HepG2 (cell line): ENCODE measurements around the gene SLC25A10. TPM values are rescaled to one million over a fixed set of nuclear protein-coding genes. Genes with fewer than 3 reads are reported as not detected.

Experiments used
- CBFB ChIP-seq: sonication (generic); formaldehyde crosslinking; IDR thresholded peaks from 2 replicates; pipeline ENCODE4 v1.4.0; 2020; ENCODE audit warnings: missing genetic modification reagents
- CBX2 ChIP-seq, 2 experiments: fragments of 200-600 bp in 1 of 2; sonication (generic); formaldehyde crosslinking in 1 of 2; IDR thresholded peaks; 2 replicates each; pipeline versions ENCODE4 v1.7.0 to v1.8.1; 2018 to 2022; ENCODE audit warnings: low read depth in 2 of 2, low read length in 1 of 2, mild to moderate bottlenecking in 1 of 2, missing genetic modification reagents in 1 of 2
- CEBPG ChIP-seq: IDR thresholded peaks from 2 replicates; pipeline ENCODE4 v1.6.1; 2016
- DNMT3B ChIP-seq: conservative IDR thresholded peaks from 2 replicates; pipeline ENCODE4 v1.6.1; 2016; ENCODE audit warnings: missing biosample characterization, control low read depth
- HMGA1 ChIP-seq: sonication (generic); formaldehyde crosslinking; conservative IDR thresholded peaks from 2 replicates; pipeline ENCODE4 v1.4.0; 2020; ENCODE audit warnings: missing genetic modification reagents
- KDM5A ChIP-seq: fragments of 200-600 bp; sonication (generic); IDR thresholded peaks from 2 replicates; pipeline ENCODE4 v1.7.0; 2018; ENCODE audit warnings: antibody characterized with exemption, mild to moderate bottlenecking, low read length, borderline replicate concordance
- MATR3 ChIP-seq: sonication (generic); formaldehyde crosslinking; IDR thresholded peaks from 2 replicates; pipeline ENCODE4 v1.4.0; 2020; ENCODE audit warnings: missing genetic modification reagents
- MTF2 ChIP-seq: sonication (generic); formaldehyde crosslinking; IDR thresholded peaks from 2 replicates; pipeline ENCODE4 v1.5.0; 2020; ENCODE audit warnings: missing genetic modification reagents, borderline replicate concordance
- SALL1 ChIP-seq: sonication (generic); formaldehyde crosslinking; IDR thresholded peaks from 2 replicates; pipeline ENCODE4 v1.8.0; 2022; ENCODE audit warnings: mild to moderate bottlenecking, missing genetic modification reagents
- SOX13 ChIP-seq, 3 experiments: fragments of 450-650 bp in 1 of 3; sonication (generic) in 1 of 3; formaldehyde crosslinking in 1 of 3; IDR thresholded peaks in 2 of 3; conservative IDR thresholded peaks in 1 of 3; 2 replicates each; pipeline versions ENCODE4 v1.5.0 to v1.6.1; 2016 to 2020; ENCODE audit warnings: antibody characterized with exemption in 1 of 3, mild to moderate bottlenecking in 1 of 3, missing compliant biosample characterization in 1 of 3, missing genetic modification reagents in 1 of 3, moderate library complexity in 1 of 3
- ZBTB42 ChIP-seq: sonication (generic); formaldehyde crosslinking; IDR thresholded peaks from 2 replicates; pipeline ENCODE4 v1.5.0; 2020; ENCODE audit warnings: mild to moderate bottlenecking, missing genetic modification reagents
- polyA plus RNA-seq, 8 experiments: library from polyadenylated mRNA; depleted of rRNA in 3 of 8; stranded (reverse) in 7 of 8; unstranded in 1 of 8; fragments of >200 nt; fragmentation: Illumina TruSeq in 4 of 8; extraction: Trizol in 4 of 8; gene quantifications; 2 replicates each; pipeline versions ENCODE4 v1.2.1 to v1.2.3, GENCODE V29; 2011 to 2016; ENCODE audit warnings: low read depth in 4 of 8, missing spikeins in 1 of 8, mixed read lengths in 1 of 8; ENCODE audit not compliant: insufficient read depth in 1 of 8
- total RNA-seq, 5 experiments: library from RNA; depleted of rRNA; stranded (reverse); fragments of >200 nt; fragmentation: Illumina TruSeq; extraction: Trizol; gene quantifications; 2 replicates each; pipeline ENCODE4 v1.2.3, GENCODE V29; 2016; ENCODE audit warnings: low read depth in 1 of 5
- TF ChIP-seq, protein P1 (sequence below): sonication (generic); formaldehyde crosslinking; IDR thresholded peaks from 2 replicates; pipeline ENCODE4 v1.4.0; 2020; ENCODE audit warnings: low read depth, missing genetic modification reagents
- TF ChIP-seq, protein P2 (sequence below): sonication (generic); formaldehyde crosslinking; IDR thresholded peaks from 2 replicates; pipeline ENCODE4 v1.5.0; 2020; ENCODE audit warnings: mild to moderate bottlenecking, missing genetic modification reagents, borderline replicate concordance
- TF ChIP-seq, protein P3 (sequence below): sonication (generic); formaldehyde crosslinking; IDR thresholded peaks from 2 replicates; pipeline ENCODE4 v1.4.0; 2020; ENCODE audit warnings: missing genetic modification reagents
- TF ChIP-seq, protein P4 (sequence below): sonication (generic); formaldehyde crosslinking; IDR thresholded peaks from 2 replicates; pipeline ENCODE4 v1.4.0; 2020; ENCODE audit warnings: missing genetic modification reagents
- TF ChIP-seq, protein P5 (sequence below): sonication (generic); formaldehyde crosslinking; IDR thresholded peaks from 2 replicates; pipeline ENCODE4 v1.4.0; 2020; ENCODE audit warnings: missing genetic modification reagents

SLC25A10 gene
- total and polyA plus RNA-seq, 2 of the 13 experiments (the other 11 are each of a cell fraction or from before 2014, with no cell fraction given): 46.5 to 140 TPM

DNA sequence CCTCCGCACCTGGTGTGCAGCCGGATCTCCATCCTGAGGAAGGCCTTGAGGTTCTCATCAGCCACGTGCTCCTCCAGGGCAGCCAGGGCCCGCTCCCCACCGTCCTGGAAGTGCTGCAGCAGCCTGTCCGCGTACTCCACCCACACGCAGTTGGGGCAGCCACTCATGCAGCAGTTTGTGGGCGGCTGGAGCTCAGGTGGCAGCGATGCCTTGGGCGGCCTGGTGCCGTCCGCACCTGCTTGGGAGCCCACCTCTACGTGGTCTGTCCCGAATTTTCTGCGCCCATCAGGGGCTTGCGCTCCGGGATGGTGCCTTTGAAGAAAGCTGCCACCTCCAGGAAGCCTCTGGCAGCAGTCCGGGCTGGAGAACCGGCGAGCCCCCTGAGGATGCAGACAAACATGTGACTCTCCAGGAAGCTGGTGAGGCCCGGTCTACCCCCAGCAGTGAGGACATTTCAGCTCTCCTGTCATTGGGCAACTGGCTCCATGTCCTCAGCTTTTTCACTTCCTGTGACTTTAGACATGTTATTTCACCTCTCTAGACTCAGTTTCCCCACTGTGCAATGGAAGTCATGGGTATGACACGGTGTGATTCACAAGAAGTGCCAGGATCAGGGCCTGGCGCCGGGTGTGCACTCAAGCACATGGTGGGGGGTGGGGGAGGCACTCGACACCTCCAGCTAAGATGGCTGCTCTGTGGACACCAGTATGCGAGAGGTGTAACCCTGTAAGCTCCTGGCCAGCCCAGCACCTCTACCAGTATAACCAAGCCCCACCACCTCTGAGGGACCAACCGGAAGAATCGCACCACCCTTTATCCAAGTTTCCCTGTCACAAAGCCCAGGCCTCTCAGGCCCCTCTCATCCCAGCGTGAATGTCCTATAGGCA is 46.6 kb upstream of the SLC25A10 start (continued):
- TF ChIP-seq, protein P1, sequence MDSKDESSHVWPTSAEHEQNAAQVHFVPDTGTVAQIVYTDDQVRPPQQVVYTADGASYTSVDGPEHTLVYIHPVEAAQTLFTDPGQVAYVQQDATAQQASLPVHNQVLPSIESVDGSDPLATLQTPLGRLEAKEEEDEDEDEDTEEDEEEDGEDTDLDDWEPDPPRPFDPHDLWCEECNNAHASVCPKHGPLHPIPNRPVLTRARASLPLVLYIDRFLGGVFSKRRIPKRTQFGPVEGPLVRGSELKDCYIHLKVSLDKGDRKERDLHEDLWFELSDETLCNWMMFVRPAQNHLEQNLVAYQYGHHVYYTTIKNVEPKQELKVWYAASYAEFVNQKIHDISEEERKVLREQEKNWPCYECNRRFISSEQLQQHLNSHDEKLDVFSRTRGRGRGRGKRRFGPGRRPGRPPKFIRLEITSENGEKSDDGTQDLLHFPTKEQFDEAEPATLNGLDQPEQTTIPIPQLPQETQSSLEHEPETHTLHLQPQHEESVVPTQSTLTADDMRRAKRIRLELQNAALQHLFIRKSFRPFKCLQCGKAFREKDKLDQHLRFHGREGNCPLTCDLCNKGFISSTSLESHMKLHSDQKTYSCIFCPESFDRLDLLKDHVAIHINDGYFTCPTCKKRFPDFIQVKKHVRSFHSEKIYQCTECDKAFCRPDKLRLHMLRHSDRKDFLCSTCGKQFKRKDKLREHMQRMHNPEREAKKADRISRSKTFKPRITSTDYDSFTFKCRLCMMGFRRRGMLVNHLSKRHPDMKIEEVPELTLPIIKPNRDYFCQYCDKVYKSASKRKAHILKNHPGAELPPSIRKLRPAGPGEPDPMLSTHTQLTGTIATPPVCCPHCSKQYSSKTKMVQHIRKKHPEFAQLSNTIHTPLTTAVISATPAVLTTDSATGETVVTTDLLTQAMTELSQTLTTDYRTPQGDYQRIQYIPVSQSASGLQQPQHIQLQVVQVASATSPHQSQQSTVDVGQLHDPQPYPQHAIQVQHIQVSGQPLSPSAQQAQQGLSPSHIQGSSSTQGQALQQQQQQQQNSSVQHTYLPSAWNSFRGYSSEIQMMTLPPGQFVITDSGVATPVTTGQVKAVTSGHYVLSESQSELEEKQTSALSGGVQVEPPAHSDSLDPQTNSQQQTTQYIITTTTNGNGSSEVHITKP (CRISPR knock-in tag): no peak
- TF ChIP-seq KDM5A (no peak), CBFB (CRISPR knock-in tag) (no peak), DNMT3B (no peak; the same call in 1 of the 2 replicates), SALL1 (CRISPR knock-in tag) (peak; percentile 67), MATR3 (CRISPR knock-in tag) (no peak), CEBPG (CRISPR knock-in tag) (no peak), ZBTB42 (CRISPR knock-in tag) (no peak), HMGA1 (no peak), CBX2 (IDR thresholded peaks at IDR 0.05; ENCODE audit: low read depth, low read length) (no peak), CBX2 (CRISPR knock-in tag; IDR thresholded peaks at IDR 0.05; ENCODE audit: low read depth) (no peak), SOX13 (IDR thresholded peaks at IDR 0.05) (no peak; the same call in 1 of the 2 replicates), SOX13 (CRISPR knock-in tag; conservative IDR thresholded peaks at IDR 0.05 in 1 of 2, IDR thresholded peaks at IDR 0.05 in 1 of 2) (no peak), MTF2 (CRISPR knock-in tag) (no peak)
- TF ChIP-seq, protein P2, sequence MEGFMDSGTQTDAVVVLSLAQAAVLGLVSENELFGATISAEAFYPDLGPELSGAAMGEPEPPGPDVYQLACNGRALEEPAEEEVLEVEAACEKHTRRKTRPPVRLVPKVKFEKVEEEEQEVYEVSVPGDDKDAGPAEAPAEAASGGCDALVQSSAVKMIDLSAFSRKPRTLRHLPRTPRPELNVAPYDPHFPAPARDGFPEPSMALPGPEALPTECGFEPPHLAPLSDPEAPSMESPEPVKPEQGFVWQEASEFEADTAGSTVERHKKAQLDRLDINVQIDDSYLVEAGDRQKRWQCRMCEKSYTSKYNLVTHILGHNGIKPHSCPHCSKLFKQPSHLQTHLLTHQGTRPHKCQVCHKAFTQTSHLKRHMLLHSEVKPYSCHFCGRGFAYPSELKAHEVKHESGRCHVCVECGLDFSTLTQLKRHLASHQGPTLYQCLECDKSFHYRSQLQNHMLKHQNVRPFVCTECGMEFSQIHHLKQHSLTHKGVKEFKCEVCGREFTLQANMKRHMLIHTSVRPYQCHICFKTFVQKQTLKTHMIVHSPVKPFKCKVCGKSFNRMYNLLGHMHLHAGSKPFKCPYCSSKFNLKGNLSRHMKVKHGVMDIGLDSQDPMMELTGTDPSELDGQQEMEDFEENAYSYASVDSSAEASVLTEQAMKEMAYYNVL (CRISPR knock-in tag): no peak; the same call in 1 of the 2 replicates
- TF ChIP-seq, protein P3, sequence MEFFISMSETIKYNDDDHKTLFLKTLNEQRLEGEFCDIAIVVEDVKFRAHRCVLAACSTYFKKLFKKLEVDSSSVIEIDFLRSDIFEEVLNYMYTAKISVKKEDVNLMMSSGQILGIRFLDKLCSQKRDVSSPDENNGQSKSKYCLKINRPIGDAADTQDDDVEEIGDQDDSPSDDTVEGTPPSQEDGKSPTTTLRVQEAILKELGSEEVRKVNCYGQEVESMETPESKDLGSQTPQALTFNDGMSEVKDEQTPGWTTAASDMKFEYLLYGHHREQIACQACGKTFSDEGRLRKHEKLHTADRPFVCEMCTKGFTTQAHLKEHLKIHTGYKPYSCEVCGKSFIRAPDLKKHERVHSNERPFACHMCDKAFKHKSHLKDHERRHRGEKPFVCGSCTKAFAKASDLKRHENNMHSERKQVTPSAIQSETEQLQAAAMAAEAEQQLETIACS (CRISPR knock-in tag): no peak
- TF ChIP-seq, protein P4, sequence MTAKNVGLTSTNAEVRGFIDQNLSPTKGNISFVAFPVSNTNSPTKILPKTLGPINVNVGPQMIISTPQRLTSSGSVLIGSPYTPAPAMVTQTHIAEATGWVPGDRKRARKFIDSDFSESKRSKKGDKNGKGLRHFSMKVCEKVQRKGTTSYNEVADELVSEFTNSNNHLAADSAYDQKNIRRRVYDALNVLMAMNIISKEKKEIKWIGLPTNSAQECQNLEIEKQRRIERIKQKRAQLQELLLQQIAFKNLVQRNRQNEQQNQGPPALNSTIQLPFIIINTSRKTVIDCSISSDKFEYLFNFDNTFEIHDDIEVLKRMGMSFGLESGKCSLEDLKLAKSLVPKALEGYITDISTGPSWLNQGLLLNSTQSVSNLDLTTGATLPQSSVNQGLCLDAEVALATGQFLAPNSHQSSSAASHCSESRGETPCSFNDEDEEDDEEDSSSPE (CRISPR knock-in tag): no peak
- TF ChIP-seq, protein P5, sequence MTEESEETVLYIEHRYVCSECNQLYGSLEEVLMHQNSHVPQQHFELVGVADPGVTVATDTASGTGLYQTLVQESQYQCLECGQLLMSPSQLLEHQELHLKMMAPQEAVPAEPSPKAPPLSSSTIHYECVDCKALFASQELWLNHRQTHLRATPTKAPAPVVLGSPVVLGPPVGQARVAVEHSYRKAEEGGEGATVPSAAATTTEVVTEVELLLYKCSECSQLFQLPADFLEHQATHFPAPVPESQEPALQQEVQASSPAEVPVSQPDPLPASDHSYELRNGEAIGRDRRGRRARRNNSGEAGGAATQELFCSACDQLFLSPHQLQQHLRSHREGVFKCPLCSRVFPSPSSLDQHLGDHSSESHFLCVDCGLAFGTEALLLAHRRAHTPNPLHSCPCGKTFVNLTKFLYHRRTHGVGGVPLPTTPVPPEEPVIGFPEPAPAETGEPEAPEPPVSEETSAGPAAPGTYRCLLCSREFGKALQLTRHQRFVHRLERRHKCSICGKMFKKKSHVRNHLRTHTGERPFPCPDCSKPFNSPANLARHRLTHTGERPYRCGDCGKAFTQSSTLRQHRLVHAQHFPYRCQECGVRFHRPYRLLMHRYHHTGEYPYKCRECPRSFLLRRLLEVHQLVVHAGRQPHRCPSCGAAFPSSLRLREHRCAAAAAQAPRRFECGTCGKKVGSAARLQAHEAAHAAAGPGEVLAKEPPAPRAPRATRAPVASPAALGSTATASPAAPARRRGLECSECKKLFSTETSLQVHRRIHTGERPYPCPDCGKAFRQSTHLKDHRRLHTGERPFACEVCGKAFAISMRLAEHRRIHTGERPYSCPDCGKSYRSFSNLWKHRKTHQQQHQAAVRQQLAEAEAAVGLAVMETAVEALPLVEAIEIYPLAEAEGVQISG (CRISPR knock-in tag): no peak
